Measurements from ENCODE around the gene CRELD1. TPM values are rescaled to one million over a fixed set of nuclear protein-coding genes. Genes with fewer than 3 reads are reported as not detected.

The CRELD1 gene
- total and polyA plus RNA-seq, 2 of the 13 experiments (the other 11 are each of a cell fraction or from before 2014, with no cell fraction given), result 27.1 to 61.9 TPM

DNA sequence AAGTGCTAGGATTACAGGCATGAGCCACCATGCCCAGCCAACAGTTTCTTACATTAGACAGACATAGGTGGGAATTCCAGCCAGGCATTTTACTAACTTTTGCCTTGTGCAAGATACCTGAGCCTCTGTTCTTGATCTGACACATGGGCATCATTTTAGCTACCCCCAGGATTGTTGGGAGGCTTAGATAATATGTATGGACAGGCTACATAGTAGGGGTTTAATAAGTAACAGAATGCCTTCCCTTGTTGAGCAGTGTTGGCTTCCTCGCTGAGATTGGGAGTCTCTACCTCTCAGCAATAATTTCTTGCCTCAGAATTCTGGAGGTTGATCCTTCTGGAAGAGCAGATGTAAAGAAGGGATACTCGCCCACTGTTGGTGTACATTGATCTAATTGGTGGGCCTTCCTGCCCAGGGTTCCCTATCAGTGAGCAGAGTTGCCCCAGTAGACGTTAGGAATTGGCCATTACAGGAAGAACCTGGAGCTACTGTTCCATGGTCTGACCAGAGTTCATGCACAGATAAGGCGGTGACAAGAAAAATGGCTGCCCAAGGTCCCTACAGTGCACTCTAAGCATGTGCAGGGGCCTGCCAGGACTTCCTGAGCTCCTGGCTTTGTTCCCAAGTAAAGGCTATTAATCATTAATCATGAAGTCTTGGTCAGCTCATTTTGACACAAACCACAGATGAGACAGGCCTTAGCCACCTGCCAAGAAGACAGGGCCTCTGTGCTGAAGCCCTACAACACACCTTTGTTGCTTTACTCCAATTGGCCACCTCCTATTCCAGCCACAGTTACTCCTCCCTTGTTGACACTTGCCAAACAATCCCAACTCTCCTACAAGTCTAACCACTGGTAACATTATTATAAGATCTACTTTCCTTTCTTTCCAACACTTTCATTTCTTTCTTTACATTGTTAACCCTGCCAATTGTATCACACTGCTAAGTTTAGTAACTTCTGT, 35.9 kb upstream of the CRELD1 start (continued):
- TF ChIP-seq SALL1 (CRISPR knock-in tag; IDR thresholded peaks at IDR 0.05) (peak; percentile 70), JUN (CRISPR knock-in tag; IDR thresholded peaks at IDR 0.05) (no peak), SMARCC2 (IDR thresholded peaks at IDR 0.05) (no peak), NFKBIZ (CRISPR knock-in tag; IDR thresholded peaks at IDR 0.05) (0 out of 2 replicates have a peak, but pooled peaks have one; percentile 21), FOXO1 (CRISPR knock-in tag; IDR thresholded peaks at IDR 0.05) (peak; percentile 64), ZNF24 (IDR thresholded peaks at IDR 0.05) (no peak), WIZ (CRISPR knock-in tag; IDR thresholded peaks at IDR 0.05) (no peak), ZNF18 (CRISPR knock-in tag; IDR thresholded peaks at IDR 0.05; ENCODE audit: insufficient replicate concordance) (no peak), NR2C2 (CRISPR knock-in tag; IDR thresholded peaks at IDR 0.05; ENCODE audit: borderline replicate concordance) (no peak), ZNF75D (CRISPR knock-in tag; IDR thresholded peaks at IDR 0.05; ENCODE audit: borderline replicate concordance) (no peak), KDM5B (CRISPR knock-in tag; IDR thresholded peaks at IDR 0.05; ENCODE audit: borderline replicate concordance) (no peak), PAWR (CRISPR knock-in tag; IDR thresholded peaks at IDR 0.05; ENCODE audit: borderline replicate concordance) (no peak), TRIM22 (IDR thresholded peaks at IDR 0.05) (no peak), PRPF4 (IDR thresholded peaks at IDR 0.05; ENCODE audit: low read depth, low read length, poor library complexity, severe bottlenecking) (no peak), ZKSCAN5 (CRISPR knock-in tag; IDR thresholded peaks at IDR 0.05) (no peak), CBFB (CRISPR knock-in tag; IDR thresholded peaks at IDR 0.05) (peak; percentile 40; the same call in 1 of the 2 replicates), DPF2 (CRISPR knock-in tag; IDR thresholded peaks at IDR 0.05; ENCODE audit: borderline replicate concordance, low read depth) (0 out of 2 replicates have a peak, but pooled peaks have one; percentile 15)
- TF ChIP-seq, protein P1, sequence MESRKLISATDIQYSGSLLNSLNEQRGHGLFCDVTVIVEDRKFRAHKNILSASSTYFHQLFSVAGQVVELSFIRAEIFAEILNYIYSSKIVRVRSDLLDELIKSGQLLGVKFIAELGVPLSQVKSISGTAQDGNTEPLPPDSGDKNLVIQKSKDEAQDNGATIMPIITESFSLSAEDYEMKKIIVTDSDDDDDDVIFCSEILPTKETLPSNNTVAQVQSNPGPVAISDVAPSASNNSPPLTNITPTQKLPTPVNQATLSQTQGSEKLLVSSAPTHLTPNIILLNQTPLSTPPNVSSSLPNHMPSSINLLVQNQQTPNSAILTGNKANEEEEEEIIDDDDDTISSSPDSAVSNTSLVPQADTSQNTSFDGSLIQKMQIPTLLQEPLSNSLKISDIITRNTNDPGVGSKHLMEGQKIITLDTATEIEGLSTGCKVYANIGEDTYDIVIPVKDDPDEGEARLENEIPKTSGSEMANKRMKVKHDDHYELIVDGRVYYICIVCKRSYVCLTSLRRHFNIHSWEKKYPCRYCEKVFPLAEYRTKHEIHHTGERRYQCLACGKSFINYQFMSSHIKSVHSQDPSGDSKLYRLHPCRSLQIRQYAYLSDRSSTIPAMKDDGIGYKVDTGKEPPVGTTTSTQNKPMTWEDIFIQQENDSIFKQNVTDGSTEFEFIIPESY (CRISPR knock-in tag; IDR thresholded peaks at IDR 0.05), result peak; percentile 19; the same call in 1 of the 2 replicates
- TF ChIP-seq, protein P2, sequence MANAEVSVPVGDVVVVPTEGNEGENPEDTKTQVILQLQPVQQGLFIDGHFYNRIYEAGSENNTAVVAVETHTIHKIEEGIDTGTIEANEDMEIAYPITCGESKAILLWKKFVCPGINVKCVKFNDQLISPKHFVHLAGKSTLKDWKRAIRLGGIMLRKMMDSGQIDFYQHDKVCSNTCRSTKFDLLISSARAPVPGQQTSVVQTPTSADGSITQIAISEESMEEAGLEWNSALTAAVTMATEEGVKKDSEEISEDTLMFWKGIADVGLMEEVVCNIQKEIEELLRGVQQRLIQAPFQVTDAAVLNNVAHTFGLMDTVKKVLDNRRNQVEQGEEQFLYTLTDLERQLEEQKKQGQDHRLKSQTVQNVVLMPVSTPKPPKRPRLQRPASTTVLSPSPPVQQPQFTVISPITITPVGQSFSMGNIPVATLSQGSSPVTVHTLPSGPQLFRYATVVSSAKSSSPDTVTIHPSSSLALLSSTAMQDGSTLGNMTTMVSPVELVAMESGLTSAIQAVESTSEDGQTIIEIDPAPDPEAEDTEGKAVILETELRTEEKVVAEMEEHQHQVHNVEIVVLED (CRISPR knock-in tag; IDR thresholded peaks at IDR 0.05; ENCODE audit: borderline replicate concordance), result no peak; the same call in 1 of the 2 replicates
- TF ChIP-seq, protein P3, sequence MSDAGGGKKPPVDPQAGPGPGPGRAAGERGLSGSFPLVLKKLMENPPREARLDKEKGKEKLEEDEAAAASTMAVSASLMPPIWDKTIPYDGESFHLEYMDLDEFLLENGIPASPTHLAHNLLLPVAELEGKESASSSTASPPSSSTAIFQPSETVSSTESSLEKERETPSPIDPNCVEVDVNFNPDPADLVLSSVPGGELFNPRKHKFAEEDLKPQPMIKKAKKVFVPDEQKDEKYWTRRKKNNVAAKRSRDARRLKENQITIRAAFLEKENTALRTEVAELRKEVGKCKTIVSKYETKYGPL (CRISPR knock-in tag; IDR thresholded peaks at IDR 0.05), result no peak
